Common myeloid progenitor, CD34-positive (primary cell): Measurements from ENCODE around the gene KIAA0513.
A peak's percentile ranks its signal among the peaks of the same experiment; 100 is the strongest.

ENCODE experiments used
- CTCF ChIA-PET: fragments of 350-600 bp; sonication (Branson Sonifier 250); formaldehyde crosslinking; loops from one replicate; lab custom pipeline; 2021; ENCODE audit warnings: antibody characterized with exemption; lab: Charles Lee
- POLR2A ChIA-PET: fragments of 350-600 bp; sonication (Branson Sonifier 250); formaldehyde crosslinking; loops from one replicate; lab custom pipeline; 2021; ENCODE audit warnings: antibody characterized with exemption; lab: Charles Lee
- DNase-seq, 3 donors: peaks; one replicate each; pipeline versions ENCODE4 v3.0.0 to v3.0.0-alpha.2; 2013
- H3K27ac ChIP-seq, 2 experiments: 1 replicate in 1 of 2; 2 replicates in 1 of 2; pipeline ENCODE4 v1.7.0; 2013; ENCODE audit warnings: inconsistent platforms in 2 of 2, low read length in 2 of 2, mild to moderate bottlenecking in 2 of 2, low read depth in 1 of 2, moderate library complexity in 1 of 2; ENCODE audit not compliant: severe bottlenecking in 2 of 2, insufficient read depth in 1 of 2, poor library complexity in 1 of 2
- H3K27me3 ChIP-seq, 5 experiments: replicated peaks in 2 of 5; 1 replicate in 3 of 5; 2 replicates in 2 of 5; pipeline versions ENCODE4 v1.6.1 to v1.7.0; 2013; ENCODE audit warnings: low read length in 4 of 5, mild to moderate bottlenecking in 2 of 5, moderate library complexity in 2 of 5, inconsistent platforms in 1 of 5; ENCODE audit not compliant: insufficient read depth in 5 of 5, control insufficient read depth in 4 of 5
- H3K36me3 ChIP-seq, 4 experiments: 1 replicate in 2 of 4; 2 replicates in 2 of 4; pipeline versions ENCODE4 v1.6.1 to v1.7.0; 2013; ENCODE audit warnings: low read length in 3 of 4, control low read depth in 1 of 4, mild to moderate bottlenecking in 1 of 4; ENCODE audit not compliant: control insufficient read depth in 4 of 4, insufficient read depth in 4 of 4
- H3K4me1 ChIP-seq, 4 experiments: 1 replicate in 3 of 4; 2 replicates in 1 of 4; pipeline versions ENCODE4 v1.6.1 to v1.7.1; 2013; ENCODE audit warnings: low read length in 3 of 4, mild to moderate bottlenecking in 3 of 4, control low read depth in 1 of 4, inconsistent platforms in 1 of 4, moderate library complexity in 1 of 4; ENCODE audit not compliant: control insufficient read depth in 4 of 4, insufficient read depth in 4 of 4; ENCODE audit errors: control extremely low read depth in 1 of 4
- H3K4me3 ChIP-seq, 7 experiments: 1 replicate in 4 of 7; 2 replicates in 3 of 7; pipeline versions ENCODE4 v1.5.1 to v1.7.0; 2013; ENCODE audit warnings: mild to moderate bottlenecking in 7 of 7, low read length in 6 of 7, moderate library complexity in 6 of 7, inconsistent platforms in 2 of 7, low read depth in 2 of 7, control low read depth in 1 of 7; ENCODE audit not compliant: insufficient read depth in 4 of 7, control insufficient read depth in 1 of 7; ENCODE audit errors: extremely low read depth in 1 of 7
- H3K9me3 ChIP-seq, 5 experiments: 1 replicate in 4 of 5; 2 replicates in 1 of 5; pipeline versions ENCODE4 v1.6.1 to v1.7.1; 2013; ENCODE audit warnings: low read length in 4 of 5, mild to moderate bottlenecking in 2 of 5, inconsistent platforms in 1 of 5, low read depth in 1 of 5, moderate library complexity in 1 of 5; ENCODE audit not compliant: control insufficient read depth in 4 of 5, insufficient read depth in 2 of 5; ENCODE audit errors: control extremely low read depth in 1 of 5
- WGBS: methylation state at CpG from one replicate; pipeline ENCODE4 v1.1.5; 2013; ENCODE audit not compliant: insufficient coverage; 5-methylcytosine and 5-hydroxymethylcytosine counted together

The KIAA0513 gene

GRCh38 chr16:85096921-85097320, 69.3 kb downstream of the KIAA0513 start:
- WGBS, result 90% methylated on average over 7 of the region's 9 CpGs
- Histone ChIP-seq H3K4me1 (peaks cover 0 to 6% (median 0%) of the 10 kb centered on the region in 4 experiments), H3K36me3 (no peaks in the 10 kb centered on the region), H3K27ac (no peak overlapping the region), H3K27me3 (no peaks in the 10 kb centered on the region), H3K9me3 (no peaks in the 10 kb centered on the region), H3K4me3 (no peak overlapping the region)
- ChIA-PET CTCF (interaction anchor here (1.1 to 3.0 kb wide), 3 partner anchors 8 to 40 kb away, joined by 3 to 18 read pairs (median 3); no protein-coding TSS in a partner anchor), POLR2A (no interaction called here)
- no peak for DNase-seq

- WGBS, result 92% methylated on average over 6 of the region's 10 CpGs
- no peak for DNase-seq
- CTCF ChIA-PET, result interaction anchor here (0.7 to 3.0 kb wide), 3 partner anchors 13 to 16 kb away, joined by 3 to 18 read pairs (median 3); partner anchors contain the start of gene CIBAR2
- H3K27me3 ChIP-seq, result no peaks in the 10 kb centered on the region
- no peak overlapping the region for H3K4me3 ChIP-seq
- H3K27ac ChIP-seq, result no peak overlapping the region
- H3K9me3 ChIP-seq, result no peaks in the 10 kb centered on the region
- no peaks in the 10 kb centered on the region for H3K36me3 ChIP-seq
- POLR2A ChIA-PET, result no interaction called here
- peaks cover 0 to 12% (median 1%) of the 10 kb centered on the region in 4 experiments for H3K4me1 ChIP-seq
Observed at GRCh38 chr16:85098565-85098964, 71.0 kb downstream of the KIAA0513 start.

- Histone ChIP-seq H3K27me3 (no peaks in the 10 kb centered on the region), H3K9me3 (no peaks in the 10 kb centered on the region), H3K4me3 (no peak overlapping the region), H3K27ac (no peak overlapping the region), H3K36me3 (no peaks in the 10 kb centered on the region), H3K4me1 (peaks cover 0 to 24% (median 16%) of the 10 kb centered on the region in 4 experiments)
- WGBS, result 97% methylated on average over 5 of the region's 10 CpGs
- DNase-seq, result no peak
- ChIA-PET CTCF (interaction anchor here (0.8 to 1.7 kb wide), 3 partner anchors 9 to 14 kb away, joined by 3 to 6 read pairs (median 4); no protein-coding TSS in a partner anchor), POLR2A (interaction anchor here (0.7 kb wide), 1 partner anchor 121 kb away, joined by 3 read pairs; no protein-coding TSS in a partner anchor)
Observed at GRCh38 chr16:85100265-85100664, 72.7 kb downstream of the KIAA0513 start.

GRCh38 chr16:85101956-85102630, 74.5 kb downstream of the KIAA0513 start:
- no peak overlapping the region for H3K4me3 ChIP-seq
- no peaks in the 10 kb centered on the region for H3K27me3 ChIP-seq
- 87% methylated on average over 3 of the region's 11 CpGs for WGBS
- H3K27ac ChIP-seq, result no peak overlapping the region
- ChIA-PET POLR2A (no interaction called here), CTCF (interaction anchor here (5.0 kb wide), 1 partner anchor 12 kb away, joined by 21 read pairs; no protein-coding TSS in a partner anchor)
- no peaks in the 10 kb centered on the region for H3K9me3 ChIP-seq
- no peak for DNase-seq
- H3K4me1 ChIP-seq, result peaks cover 2 to 28% (median 18%) of the 10 kb centered on the region in 4 experiments
- H3K36me3 ChIP-seq, result no peaks in the 10 kb centered on the region

GRCh38 chr16:85103114-85104079, 75.8 kb downstream of the KIAA0513 start:
- Histone ChIP-seq H3K4me1 (peaks cover 2 to 28% (median 18%) of the 10 kb centered on the region in 4 experiments), H3K27me3 (no peaks in the 10 kb centered on the region), H3K27ac (no peak overlapping the region), H3K9me3 (no peaks in the 10 kb centered on the region), H3K4me3 (no peak overlapping the region), H3K36me3 (no peaks in the 10 kb centered on the region)
- ChIA-PET CTCF (interaction anchor here (1.1 to 5.0 kb wide), 3 partner anchors 9 to 145 kb away, joined by 3 to 21 read pairs (median 3); partner anchors contain the start of gene CIBAR2), POLR2A (no interaction called here)
- 90% methylated on average over 16 of the region's 23 CpGs for WGBS
- peak in 1 of 3 donors; percentile 44 for DNase-seq

GRCh38 chr16:85104147-85104546, 76.6 kb downstream of the KIAA0513 start:
- WGBS, result 98% methylated on average over 12 of the region's 12 CpGs
- no peak overlapping the region for H3K27ac ChIP-seq
- no peaks in the 10 kb centered on the region for H3K9me3 ChIP-seq
- peaks cover 2 to 28% (median 18%) of the 10 kb centered on the region in 4 experiments for H3K4me1 ChIP-seq
- H3K36me3 ChIP-seq, result no peaks in the 10 kb centered on the region
- CTCF ChIA-PET, result interaction anchor here (0.8 to 5.0 kb wide), 8 partner anchors 8 to 144 kb away, joined by 3 to 21 read pairs (median 3); partner anchors contain the start of gene CIBAR2
- no peak for DNase-seq
- POLR2A ChIA-PET, result interaction anchor here (0.6 kb wide), 1 partner anchor 249 kb away, joined by 3 read pairs; no protein-coding TSS in a partner anchor
- no peak overlapping the region for H3K4me3 ChIP-seq
- H3K27me3 ChIP-seq, result no peaks in the 10 kb centered on the region
